ENCODE data around the gene DERA.
"Not testable (repeated sequence)": the region's sequence is repeated elsewhere in the genome, so short reads cannot be mapped to it uniquely, and the experiment has no call there.

DERA gene

GRCh38 chr12:15910864-15911721 lies at the start of gene DERA:
DERA (plus strand) TSS chr12:15911332; CDS start chr12:15911384, 52 bp downstream.
- peak; percentile 86 for DNase-seq

- DNase-seq, result no peak
Measured at GRCh38 chr12:15861404-15861803, 49.7 kb upstream of the DERA start.

GRCh38 chr12:15862840-15863239 lies 48.3 kb upstream of the DERA start:
- DNase-seq, result no peak

GRCh38 chr12:15863372-15863771 lies 47.8 kb upstream of the DERA start:
- DNase-seq, result no peak

- DNase-seq, result no peak
Measured at GRCh38 chr12:15863984-15864383, 47.1 kb upstream of the DERA start.

GRCh38 chr12:15868186-15868585 lies 42.9 kb upstream of the DERA start:
- no peak for DNase-seq

GRCh38 chr12:15873556-15873955 lies 37.6 kb upstream of the DERA start:
- no peak for DNase-seq

GRCh38 chr12:15874556-15875145 lies 36.5 kb upstream of the DERA start:
- DNase-seq, result not testable (repeated sequence)

- no peak for DNase-seq
Measured at GRCh38 chr12:15875863-15876262, 35.3 kb upstream of the DERA start.

GRCh38 chr12:15879413-15879812 lies 31.7 kb upstream of the DERA start:
- DNase-seq, result no peak

GRCh38 chr12:15880721-15881120 lies 30.4 kb upstream of the DERA start:
- no peak for DNase-seq

GRCh38 chr12:15882118-15882971 lies 28.8 kb upstream of the DERA start, which contains the start of gene STRAP:
STRAP (plus strand) TSS chr12:15882387; CDS start chr12:15882708, 321 bp downstream.
- peak; percentile 98 for DNase-seq

GRCh38 chr12:15883536-15883935 lies 27.6 kb upstream of the DERA start:
- no peak for DNase-seq

- DNase-seq, result no peak
Measured at GRCh38 chr12:15886372-15887042, 24.6 kb upstream of the DERA start.

GRCh38 chr12:15887043-15887817 lies 23.9 kb upstream of the DERA start:
- DNase-seq, result no peak

GRCh38 chr12:15892645-15893259 lies 18.4 kb upstream of the DERA start:
- DNase-seq, result no peak

- DNase-seq, result no peak
Measured at GRCh38 chr12:15893260-15893659, 17.9 kb upstream of the DERA start.

- DNase-seq, result no peak
Measured at GRCh38 chr12:15896867-15897266, 14.3 kb upstream of the DERA start.

GRCh38 chr12:15897433-15897832 lies 13.7 kb upstream of the DERA start:
- no peak for DNase-seq

- no peak for DNase-seq
Measured at GRCh38 chr12:15899282-15899870, 11.8 kb upstream of the DERA start.

GRCh38 chr12:15904378-15904920 lies 6.7 kb upstream of the DERA start:
- no peak for DNase-seq

All from activated effector memory CD4-positive, alpha-beta T cell treated with anti-CD3 and anti-CD28 coated beads, Interleukin-2, amount 50 U/mL, for 16 hours (primary cell).